ENCODE results near the gene KTI12.

DNA sequence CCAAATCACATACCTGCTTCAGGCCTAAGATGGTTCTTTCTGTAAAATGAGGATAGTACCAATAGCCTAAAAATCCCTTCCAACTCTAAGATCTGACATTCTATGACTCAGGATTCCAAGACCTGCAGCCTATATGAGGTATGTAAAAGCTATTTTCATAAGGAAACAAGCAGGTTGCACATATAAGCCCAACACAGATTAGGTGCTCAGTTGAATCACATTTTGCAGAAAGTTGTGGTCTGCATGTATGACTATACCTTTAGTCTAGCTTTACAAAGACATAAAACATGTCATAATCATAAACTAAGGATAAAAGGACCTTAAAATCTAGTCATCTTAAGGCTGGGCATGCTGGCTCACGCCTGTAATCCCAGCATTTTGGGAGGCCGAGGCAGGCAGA, 7.3 kb downstream of the KTI12 start:
- TF ChIP-seq YY1 (IDR thresholded peaks at IDR 0.05; ENCODE audit: insufficient read depth, insufficient read length) (no peak), SUZ12 (IDR thresholded peaks at IDR 0.05; ENCODE audit: extremely low read depth, insufficient read depth, insufficient read length) (no peak), ZNF274 (IDR thresholded peaks at IDR 0.05; ENCODE audit: low read depth, low read length) (no peak)

All from NT2/D1 (cell line).